Dedifferentiated amniotic fluid mesenchymal stem cell (primary cell): ENCODE results near the gene MATR3.
"Not testable (repeated sequence)": the region's sequence is repeated elsewhere in the genome, so short reads cannot be mapped to it uniquely, and the experiment has no call there.

Experiments
- DNase-seq: peaks from one replicate; pipeline ENCODE4 v3.0.0-alpha.2; 2016; ENCODE audit errors: extremely low spot score

Gene MATR3, protein sequence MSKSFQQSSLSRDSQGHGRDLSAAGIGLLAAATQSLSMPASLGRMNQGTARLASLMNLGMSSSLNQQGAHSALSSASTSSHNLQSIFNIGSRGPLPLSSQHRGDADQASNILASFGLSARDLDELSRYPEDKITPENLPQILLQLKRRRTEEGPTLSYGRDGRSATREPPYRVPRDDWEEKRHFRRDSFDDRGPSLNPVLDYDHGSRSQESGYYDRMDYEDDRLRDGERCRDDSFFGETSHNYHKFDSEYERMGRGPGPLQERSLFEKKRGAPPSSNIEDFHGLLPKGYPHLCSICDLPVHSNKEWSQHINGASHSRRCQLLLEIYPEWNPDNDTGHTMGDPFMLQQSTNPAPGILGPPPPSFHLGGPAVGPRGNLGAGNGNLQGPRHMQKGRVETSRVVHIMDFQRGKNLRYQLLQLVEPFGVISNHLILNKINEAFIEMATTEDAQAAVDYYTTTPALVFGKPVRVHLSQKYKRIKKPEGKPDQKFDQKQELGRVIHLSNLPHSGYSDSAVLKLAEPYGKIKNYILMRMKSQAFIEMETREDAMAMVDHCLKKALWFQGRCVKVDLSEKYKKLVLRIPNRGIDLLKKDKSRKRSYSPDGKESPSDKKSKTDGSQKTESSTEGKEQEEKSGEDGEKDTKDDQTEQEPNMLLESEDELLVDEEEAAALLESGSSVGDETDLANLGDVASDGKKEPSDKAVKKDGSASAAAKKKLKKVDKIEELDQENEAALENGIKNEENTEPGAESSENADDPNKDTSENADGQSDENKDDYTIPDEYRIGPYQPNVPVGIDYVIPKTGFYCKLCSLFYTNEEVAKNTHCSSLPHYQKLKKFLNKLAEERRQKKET

DNA sequence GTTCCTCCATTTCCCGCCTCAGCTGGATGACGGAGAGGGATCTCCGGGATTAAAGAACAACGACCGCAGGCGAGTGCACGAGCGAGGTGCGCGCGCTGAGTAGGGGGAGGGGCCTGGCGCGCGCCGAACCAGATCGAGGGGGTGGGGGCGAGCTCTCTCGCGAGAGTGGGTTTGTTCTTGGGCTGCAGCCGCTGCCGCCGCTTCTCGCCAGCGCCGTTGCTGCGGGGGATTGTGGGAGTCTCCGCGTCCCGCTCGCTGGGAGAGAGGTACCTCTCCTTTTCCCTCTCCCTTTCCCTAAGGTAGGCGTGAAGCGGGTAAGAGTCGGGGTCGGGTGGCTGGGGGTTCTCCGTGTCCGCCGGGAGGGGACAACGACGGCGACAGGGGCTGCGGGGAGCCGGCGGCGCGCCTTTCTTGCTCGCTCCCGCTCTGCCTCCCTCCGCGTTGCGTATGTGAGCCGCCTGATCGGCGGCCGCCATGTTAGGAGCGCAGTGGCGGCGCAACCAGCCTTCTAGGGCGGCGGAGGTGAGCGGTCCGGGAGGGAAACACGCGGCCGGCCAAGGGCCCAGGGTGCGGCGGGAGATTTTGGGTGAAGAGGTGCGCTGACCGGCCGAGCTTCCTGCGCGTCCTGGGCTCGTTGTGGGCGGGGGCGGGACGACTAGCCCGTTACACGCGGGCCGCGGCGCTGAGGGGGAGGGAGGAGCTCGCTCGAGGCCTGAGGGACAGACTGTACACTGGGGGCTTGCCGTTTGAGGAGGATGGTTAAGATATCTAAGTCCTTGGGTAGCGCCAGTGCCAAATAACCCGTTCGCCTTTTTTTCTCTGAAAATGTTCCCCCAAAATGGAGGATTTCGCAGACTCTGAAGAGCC lies at the start of gene MATR3:
TSS of gene MATR3 (plus strand) at position 234 of the 867 bp plus-strand sequence. CDS start 13,676 bp downstream, outside the sequence.
- peak; percentile 94 for DNase-seq

DNA sequence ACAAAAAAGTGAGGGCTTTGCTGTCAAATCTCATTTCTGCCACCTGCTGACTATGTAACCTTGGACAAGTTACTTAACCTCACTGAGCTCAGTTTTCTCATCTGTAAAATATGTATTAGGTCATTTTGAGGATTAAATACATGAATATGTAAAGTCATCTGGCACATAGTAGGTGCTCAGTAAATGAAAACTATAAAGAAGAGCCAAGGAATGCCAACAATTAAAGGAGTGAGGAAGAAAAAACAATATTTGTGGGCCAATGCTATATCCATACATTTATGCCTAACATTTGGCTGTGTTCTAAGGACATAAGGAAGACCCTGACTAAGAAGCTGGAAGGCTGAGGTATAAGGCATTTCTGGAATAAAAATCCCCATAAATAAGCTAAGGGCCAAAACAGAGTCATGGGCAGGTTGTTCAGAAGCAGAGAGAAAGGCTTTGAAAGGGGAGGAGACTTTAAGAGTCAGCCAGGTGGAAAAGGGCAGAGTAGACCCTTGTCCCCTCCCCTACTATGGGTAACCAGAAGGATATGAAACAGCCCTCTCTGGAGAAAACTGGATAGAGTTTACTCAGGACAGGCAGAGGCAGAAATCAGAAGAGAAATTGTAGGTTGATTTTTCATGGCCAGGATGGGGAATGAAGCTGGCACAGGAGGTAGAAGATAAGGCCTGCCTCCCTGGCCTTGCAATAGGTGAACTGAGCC lies 47.8 kb upstream of the MATR3 start:
- DNase-seq, result no peak

GRCh38 chr5:139246394-139246793 lies 47.1 kb upstream of the MATR3 start:
- no peak for DNase-seq

DNA sequence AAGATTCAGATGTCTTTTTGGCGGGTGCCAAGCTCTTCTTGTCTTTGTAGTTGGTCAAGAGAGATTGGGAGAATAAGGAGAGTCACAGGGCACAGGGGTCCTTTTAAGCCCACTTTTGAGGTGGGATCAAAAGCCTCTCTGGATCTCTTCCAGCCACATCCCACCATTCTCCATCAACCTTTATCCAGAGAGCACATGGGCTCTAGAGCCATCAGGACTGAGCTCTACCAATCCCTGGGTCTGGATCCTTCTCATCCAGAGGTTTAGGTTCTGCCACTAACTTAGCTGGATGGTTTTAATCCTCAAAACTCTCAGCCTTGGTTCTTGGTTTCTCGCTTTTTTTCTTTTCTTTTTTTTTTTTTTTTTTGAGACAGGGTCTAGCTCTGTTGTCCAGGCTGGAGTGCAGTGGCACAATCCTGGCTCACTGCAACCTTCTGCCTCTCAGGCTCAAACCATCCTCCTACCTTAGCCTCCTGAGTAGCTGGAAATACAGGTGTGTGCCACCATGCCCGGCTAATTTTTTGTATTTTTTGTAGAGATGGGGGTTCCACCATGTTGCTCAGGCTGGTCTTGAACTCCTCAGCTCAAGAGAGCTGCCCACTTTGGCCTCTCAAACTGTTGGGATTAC lies 44.6 kb upstream of the MATR3 start:
- DNase-seq, result no peak

- DNase-seq, result no peak
These were observed 42.3 kb upstream of the MATR3 start for GRCh38 chr5:139251281-139251687.

GRCh38 chr5:139251695-139252288 lies 41.7 kb upstream of the MATR3 start:
- no peak for DNase-seq

DNA sequence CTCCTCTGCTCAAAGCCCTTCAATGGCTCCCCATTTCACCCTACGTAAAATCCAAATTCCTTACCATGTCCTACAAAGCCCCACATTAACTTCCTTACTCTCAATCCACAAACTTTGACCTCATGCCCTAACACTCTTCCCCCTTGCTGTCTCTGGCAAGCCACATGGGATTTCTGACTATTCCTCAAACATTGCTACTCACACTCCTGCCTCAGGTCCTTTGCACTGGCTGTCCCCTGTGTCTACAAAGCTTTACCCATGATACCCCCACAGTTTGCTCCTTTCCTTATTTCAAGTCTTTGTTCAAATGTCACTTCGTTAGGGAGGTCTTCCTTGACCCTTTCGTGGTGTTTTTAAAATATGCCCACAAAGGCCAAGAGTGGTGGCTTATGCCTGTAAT lies 40.4 kb upstream of the MATR3 start:
- no peak for DNase-seq

- no peak for DNase-seq
These were observed 36.7 kb upstream of the MATR3 start for GRCh38 chr5:139256820-139257219.

GRCh38 chr5:139262059-139262741 lies 31.3 kb upstream of the MATR3 start:
- no peak for DNase-seq

DNA sequence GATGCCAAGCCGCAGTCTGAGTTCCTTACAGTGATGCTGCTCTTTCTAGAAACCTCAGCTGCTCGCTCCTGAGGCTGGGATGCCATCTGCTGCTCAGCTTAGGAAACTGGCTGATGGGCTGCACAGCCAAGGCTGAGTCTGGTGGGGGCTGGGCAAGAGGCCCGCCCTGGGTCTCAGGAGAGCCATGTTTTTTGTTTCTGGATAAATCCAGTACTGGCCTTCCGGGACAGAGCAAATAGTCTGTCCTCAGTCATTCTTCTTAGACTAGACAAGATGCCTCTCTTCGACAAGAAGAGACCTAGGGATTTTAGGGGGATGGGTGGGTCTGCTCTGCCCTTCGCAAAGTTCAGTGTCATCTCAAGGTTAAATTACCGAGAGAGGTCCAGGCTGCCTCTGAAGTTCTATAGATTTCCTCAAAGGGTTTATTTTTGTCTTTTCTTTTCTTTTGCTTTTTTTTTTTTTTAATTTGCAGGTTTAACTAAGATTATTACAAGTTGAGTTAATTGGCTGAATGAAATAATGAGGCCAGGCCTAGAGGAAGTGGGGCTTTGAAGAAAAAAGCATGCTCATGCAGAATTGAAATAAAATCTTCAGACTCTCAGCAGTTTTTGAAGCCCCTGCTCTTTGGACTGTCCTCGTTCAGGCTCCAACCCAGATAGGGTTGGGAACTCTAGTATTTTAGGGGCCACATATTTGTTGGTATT lies 30.6 kb upstream of the MATR3 start:
- peak; percentile 97 for DNase-seq

GRCh38 chr5:139263536-139263935 lies 30.0 kb upstream of the MATR3 start:
- DNase-seq, result no peak

DNA sequence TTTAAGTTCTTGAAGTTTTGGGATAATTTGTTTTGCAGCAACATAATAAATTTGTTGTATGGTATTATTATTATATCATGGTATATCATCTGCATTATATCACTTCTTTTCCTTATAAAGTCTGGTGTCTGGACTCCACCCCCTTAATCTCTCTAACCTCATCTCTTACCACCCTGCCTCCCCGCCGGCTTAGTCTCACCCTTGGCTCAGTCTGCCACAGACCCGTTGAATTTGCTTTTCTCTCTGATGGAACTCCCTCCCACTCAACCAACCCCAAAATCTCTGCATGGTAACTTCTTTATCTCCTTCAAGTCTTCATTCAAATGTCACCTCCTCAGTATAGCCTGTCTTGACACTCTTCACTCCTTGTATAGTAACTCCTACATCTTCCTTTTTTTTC lies 29.6 kb upstream of the MATR3 start:
- DNase-seq, result no peak

DNA sequence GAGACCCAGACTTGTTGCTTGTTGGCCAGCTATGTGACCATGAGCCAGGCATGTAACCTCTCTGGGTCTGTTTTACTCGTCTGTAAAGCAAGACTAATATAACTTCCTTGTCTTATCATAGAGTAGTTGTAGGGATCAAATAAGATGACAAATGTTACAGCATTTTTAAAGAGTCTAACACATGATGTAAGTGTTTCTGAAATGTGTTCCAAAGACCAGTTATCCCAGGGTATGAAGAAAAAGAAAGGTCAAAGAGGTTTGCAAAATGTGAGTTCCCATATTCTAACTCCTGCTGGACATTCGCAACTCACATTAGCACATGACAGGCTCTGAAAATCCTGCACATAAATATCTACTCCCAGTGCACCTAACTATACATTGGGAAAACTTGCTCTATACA lies 28.5 kb upstream of the MATR3 start:
- no peak for DNase-seq

DNA sequence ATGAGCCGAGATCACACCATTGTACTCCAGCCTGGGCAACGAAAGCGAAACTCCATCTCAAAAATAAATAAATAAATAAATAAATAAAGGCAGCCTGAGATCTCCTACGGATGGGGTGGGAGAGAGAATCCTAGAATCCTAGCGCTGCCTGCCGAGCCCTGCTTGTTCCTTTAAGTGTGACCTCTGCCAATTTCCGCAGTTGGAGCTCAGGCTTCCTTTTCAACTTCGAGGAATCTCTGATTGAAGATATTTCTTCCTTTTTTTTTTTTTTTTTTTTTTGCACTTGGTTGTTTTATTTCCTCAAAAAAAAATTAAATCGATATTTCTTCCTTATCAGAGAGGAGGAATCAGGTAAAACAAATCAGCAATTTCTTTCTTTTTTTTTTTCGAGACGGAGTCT lies 27.3 kb upstream of the MATR3 start:
- DNase-seq, result no peak

- DNase-seq, result no peak
These were observed 26.1 kb upstream of the MATR3 start for GRCh38 chr5:139267481-139267880.

DNA sequence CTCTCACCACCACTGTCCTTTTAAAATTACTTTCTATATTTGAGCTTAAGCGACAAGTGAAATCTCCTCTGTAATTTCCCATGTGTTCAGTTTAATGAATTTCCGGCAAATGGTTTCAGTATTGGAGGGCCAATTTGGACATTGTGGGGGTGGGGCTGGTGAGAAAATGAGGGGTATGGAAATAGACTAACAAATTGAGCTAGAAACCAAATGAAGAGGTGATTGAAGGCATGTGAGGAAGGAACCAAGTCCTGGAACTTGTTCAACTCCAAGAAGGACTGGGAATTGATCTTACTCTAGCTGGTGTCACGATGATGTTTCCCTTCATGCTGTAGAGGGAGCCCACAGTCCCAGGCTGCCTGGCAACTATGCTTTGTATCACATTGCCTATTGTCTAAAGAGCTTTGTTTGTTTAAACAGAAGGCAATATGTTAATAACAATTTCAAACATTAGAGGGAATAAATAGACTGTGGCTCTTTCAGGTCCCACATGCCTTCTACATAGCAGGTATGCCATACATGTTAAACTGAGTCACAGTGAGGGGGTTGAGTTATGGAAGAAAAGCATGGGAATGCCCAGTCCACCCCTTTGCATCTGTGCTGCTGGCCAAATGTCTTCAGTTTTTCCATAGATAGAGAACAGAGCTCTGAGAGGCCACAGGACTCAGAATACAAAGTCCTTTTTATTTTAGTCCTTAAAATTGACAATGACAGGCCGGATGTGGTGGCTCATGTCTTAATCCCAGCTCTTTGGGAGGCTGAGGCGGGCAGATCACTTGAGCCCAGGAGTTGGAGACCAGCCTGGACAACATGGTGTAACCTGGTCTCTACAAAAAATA lies 25.0 kb upstream of the MATR3 start:
- no peak for DNase-seq

DNA sequence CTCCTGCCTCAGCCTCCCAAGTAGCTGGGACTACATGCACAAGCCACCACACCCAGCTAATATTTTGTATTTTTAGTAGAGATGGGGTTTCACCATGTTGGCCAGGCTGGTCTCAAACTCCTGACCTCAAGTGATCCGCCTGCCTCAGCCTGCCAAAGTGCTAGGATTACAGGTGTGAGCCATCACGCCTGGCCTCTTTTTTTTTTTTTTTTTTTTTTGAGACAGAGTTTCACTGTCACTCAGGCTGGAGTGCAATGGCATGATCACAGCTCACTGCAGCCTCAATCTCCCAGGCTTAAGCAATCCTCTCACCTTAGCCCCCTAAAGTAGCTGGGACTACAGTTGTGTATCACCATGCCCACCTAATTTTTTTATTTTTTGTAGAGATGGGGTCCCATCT lies 22.8 kb upstream of the MATR3 start:
- DNase-seq, result not testable (repeated sequence)
